Keratinocyte (primary cell): ENCODE measurements around the gene NOLC1.

Experiments used
- CTCF ChIP-seq, 3 experiments: IDR thresholded peaks in 1 of 3; conservative IDR thresholded peaks in 1 of 3; optimal IDR thresholded peaks in 1 of 3; 2 replicates in 2 of 3; 3 replicates in 1 of 3; pipeline versions ENCODE3 to v1.5.1; 2011; ENCODE audit warnings: low read length in 3 of 3, mild to moderate bottlenecking in 3 of 3, moderate library complexity in 2 of 3, control low read depth in 1 of 3, inconsistent platforms in 1 of 3; ENCODE audit not compliant: insufficient read depth in 2 of 3; ENCODE audit errors: extremely low read depth in 1 of 3
- EZH2 ChIP-seq: IDR thresholded peaks from one replicate; pipeline ENCODE4 v1.6.1; 2012; ENCODE audit warnings: inconsistent platforms, mild to moderate bottlenecking, low read length, moderate library complexity

GRCh38 chr10:102195296-102195870, 43.2 kb downstream of the NOLC1 start:
- TF ChIP-seq CTCF (optimal IDR thresholded peaks at IDR 0.05 in 1 of 3, IDR thresholded peaks at IDR 0.05 in 1 of 3, conservative IDR thresholded peaks at IDR 0.05 in 1 of 3; ENCODE audit: extremely low read depth in 1 of 3, insufficient read depth in 2 of 3, low read length in 3 of 3) (no peak), EZH2 (no peak)
